Measurements from ENCODE around the gene WLS. TPM values are rescaled to one million over a fixed set of nuclear protein-coding genes. Genes with fewer than 3 reads are reported as not detected.

Gene WLS
- total and polyA plus RNA-seq, 7 experiments from 2014 or later = 0.50 to 12.2 (median 0.62) TPM; not detected in 4

DNA sequence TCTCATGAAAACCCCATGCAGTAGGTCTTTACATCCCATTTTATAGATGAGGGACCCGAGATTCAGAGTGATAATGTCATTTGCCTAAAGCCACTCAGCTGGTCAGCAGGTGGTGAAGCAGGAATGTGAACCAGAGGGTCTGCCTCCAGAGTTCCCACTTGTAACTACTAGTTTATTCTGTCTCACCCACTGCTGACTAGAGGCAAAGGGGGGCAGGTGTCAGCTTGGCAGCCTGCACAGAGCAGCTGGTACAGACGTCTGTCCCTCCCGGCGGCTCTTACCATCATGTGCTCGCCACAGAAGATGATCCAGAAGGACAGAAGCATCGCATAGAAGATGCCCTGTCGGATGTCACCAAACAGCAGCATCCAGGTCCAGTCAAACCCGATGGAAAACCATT, 82.4 kb downstream of the WLS start:
- no peaks in the 10 kb centered on the region for H3K4me1 ChIP-seq (ENCODE audit: control insufficient read depth in 2 of 2, insufficient read depth in 2 of 2, low read length in 2 of 2)
- no peak overlapping the region for H3K27ac ChIP-seq (ENCODE audit: low read depth, low read length)
- Mint-ChIP-seq H3K9me3 (no peaks in the 10 kb centered on the region), H3K36me3 (no peaks in the 10 kb centered on the region), H3K4me3 (no peak overlapping the region), H3K27ac (no peak overlapping the region), H3K4me1 (no peaks in the 10 kb centered on the region), H3K27me3 (peaks cover 0 to 11% (median 0%) of the 10 kb centered on the region in 5 donors)
- no peak overlapping the region for H3K4me3 ChIP-seq (ENCODE audit: low read length)
- H3K27me3 ChIP-seq (ENCODE audit: control insufficient read depth in 2 of 2, insufficient read depth in 2 of 2, low read length in 2 of 2) = no peaks in the 10 kb centered on the region
- ATAC-seq = no peak
- no peak for DNase-seq
- no peaks in the 10 kb centered on the region for H3K9me3 ChIP-seq (ENCODE audit: control insufficient read depth in 2 of 3, low read length in 3 of 3)
- intact Hi-C loops (cut with micrococcal nuclease) = no loop called here
- no peaks in the 10 kb centered on the region for H3K36me3 ChIP-seq (ENCODE audit: control insufficient read depth in 2 of 3, insufficient read depth in 3 of 3, low read length in 3 of 3)
- ChIA-PET CTCF (no interaction called here), POLR2A (no interaction called here)

DNA sequence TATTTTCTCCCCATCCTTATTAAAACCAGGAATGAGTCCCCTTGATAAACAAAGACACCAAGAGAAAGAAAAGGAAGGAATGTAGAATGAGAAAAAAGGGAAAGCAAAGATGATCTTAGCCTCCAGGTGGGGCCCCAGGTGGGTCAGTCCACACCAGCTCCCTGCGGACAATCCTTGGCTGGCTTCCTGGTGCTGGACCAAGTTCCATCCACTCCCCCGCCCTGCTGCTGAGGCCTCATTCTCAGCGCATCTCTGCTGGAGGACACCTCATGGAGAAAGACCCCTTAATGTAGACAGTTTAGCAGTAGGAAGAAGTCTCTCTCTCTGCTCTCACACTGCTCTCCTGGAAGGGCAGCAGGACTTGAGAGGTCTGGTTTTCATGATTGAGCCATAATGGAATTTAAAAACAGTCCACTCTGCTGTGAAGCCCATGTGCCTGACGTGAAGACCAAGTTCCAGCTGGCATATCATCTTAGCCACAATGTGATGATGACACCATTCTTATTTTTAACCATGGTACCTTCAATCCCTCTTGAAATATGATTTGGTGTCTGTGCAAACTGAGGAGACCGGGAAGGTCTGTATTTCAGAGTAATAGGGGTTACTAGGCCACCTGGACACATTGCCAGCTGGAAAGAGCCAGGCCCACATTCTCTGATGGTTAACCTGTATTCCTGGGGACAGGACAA, 83.1 kb downstream of the WLS start:
- no peak overlapping the region for H3K4me3 Mint-ChIP-seq
- peaks cover 0 to 8% (median 0%) of the 10 kb centered on the region in 5 donors for H3K27me3 Mint-ChIP-seq
- intact Hi-C loops (cut with micrococcal nuclease) = no loop called here
- ATAC-seq (no peak), DNase-seq (no peak)
- H3K27ac Mint-ChIP-seq = no peak overlapping the region
- ChIA-PET POLR2A (no interaction called here), CTCF (no interaction called here)
- no peaks in the 10 kb centered on the region for H3K36me3 ChIP-seq (ENCODE audit: control insufficient read depth in 2 of 3, insufficient read depth in 3 of 3, low read length in 3 of 3)
- H3K4me1 Mint-ChIP-seq = no peaks in the 10 kb centered on the region
- H3K27ac ChIP-seq (ENCODE audit: low read depth, low read length) = no peak overlapping the region
- H3K36me3 Mint-ChIP-seq = no peaks in the 10 kb centered on the region
- no peaks in the 10 kb centered on the region for H3K4me1 ChIP-seq (ENCODE audit: control insufficient read depth in 2 of 2, insufficient read depth in 2 of 2, low read length in 2 of 2)
- H3K27me3 ChIP-seq (ENCODE audit: control insufficient read depth in 2 of 2, insufficient read depth in 2 of 2, low read length in 2 of 2) = no peaks in the 10 kb centered on the region
- no peaks in the 10 kb centered on the region for H3K9me3 Mint-ChIP-seq
- H3K9me3 ChIP-seq (ENCODE audit: control insufficient read depth in 2 of 3, low read length in 3 of 3) = no peaks in the 10 kb centered on the region
- H3K4me3 ChIP-seq (ENCODE audit: low read length) = no peak overlapping the region

DNA sequence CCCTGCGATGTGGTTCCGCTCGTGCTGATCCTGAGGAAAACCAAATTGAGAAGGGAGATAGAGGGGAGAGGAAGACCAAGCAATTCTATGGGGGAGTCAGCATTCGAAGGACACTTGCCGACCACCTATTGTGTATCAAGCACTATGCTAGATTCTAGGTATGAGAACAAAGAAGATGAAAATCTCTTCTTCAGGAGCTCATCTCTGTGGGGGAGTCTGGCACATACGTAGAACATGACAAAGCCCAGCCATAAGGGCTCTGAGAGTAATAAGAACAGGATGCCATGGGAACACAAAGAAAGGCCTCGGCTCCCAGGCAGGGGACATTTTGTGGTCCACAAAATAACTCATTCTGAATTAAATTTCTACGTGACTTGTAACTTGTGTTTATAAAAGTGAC, 83.7 kb downstream of the WLS start:
- POLR2A ChIA-PET = no interaction called here

DNA sequence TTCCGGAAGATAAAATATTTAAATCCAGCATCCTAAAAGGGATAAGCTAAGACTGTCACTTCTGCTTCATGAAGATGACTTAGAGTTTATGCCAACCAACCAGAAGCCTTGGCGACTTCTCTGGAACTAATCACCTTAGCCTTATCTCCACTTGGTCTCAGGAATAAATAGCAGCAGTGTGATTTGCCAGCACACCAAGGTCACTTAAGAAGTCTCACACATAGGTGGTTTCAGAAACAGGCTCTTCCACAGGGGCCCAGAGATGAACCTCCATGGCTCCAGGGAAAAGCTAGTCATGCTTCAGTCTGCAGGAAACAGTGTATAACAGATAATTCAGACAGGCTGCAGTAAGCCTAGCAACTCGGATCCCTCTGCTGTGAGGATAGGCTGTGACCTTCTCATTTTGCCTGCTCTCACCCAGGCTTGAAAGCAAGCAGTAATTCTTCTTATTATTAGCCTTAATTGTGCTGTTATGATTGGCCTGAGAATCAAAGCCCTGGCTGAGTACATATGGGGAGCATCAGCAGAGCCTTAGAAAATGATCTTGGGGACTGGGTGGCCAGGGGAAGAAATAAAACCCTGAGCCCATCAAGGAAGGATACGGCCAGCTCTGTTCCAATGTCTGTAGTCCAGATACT, 84.7 kb downstream of the WLS start:
- ATAC-seq (no peak), DNase-seq (no peak)
- Mint-ChIP-seq H3K36me3 (no peaks in the 10 kb centered on the region), H3K27ac (no peak overlapping the region), H3K27me3 (peaks cover 0 to 8% (median 0%) of the 10 kb centered on the region in 5 donors), H3K9me3 (no peaks in the 10 kb centered on the region), H3K4me1 (no peaks in the 10 kb centered on the region), H3K4me3 (no peak overlapping the region)
- POLR2A ChIA-PET = no interaction called here
- CTCF ChIA-PET = no interaction called here
- Histone ChIP-seq H3K9me3 (ENCODE audit: control insufficient read depth in 2 of 3, low read length in 3 of 3) (no peaks in the 10 kb centered on the region), H3K4me1 (ENCODE audit: control insufficient read depth in 2 of 2, insufficient read depth in 2 of 2, low read length in 2 of 2) (no peaks in the 10 kb centered on the region), H3K27me3 (ENCODE audit: control insufficient read depth in 2 of 2, insufficient read depth in 2 of 2, low read length in 2 of 2) (no peaks in the 10 kb centered on the region), H3K36me3 (ENCODE audit: control insufficient read depth in 2 of 3, insufficient read depth in 3 of 3, low read length in 3 of 3) (no peaks in the 10 kb centered on the region), H3K4me3 (ENCODE audit: low read length) (no peak overlapping the region), H3K27ac (ENCODE audit: low read depth, low read length) (no peak overlapping the region)
- intact Hi-C loops (cut with micrococcal nuclease) = no loop called here

More for the DNA sequence above, 83.7 kb downstream of the WLS start:
- intact Hi-C loops (cut with micrococcal nuclease) = no loop called here
- Histone ChIP-seq H3K4me1 (ENCODE audit: control insufficient read depth in 2 of 2, insufficient read depth in 2 of 2, low read length in 2 of 2) (no peaks in the 10 kb centered on the region), H3K27me3 (ENCODE audit: control insufficient read depth in 2 of 2, insufficient read depth in 2 of 2, low read length in 2 of 2) (no peaks in the 10 kb centered on the region), H3K4me3 (ENCODE audit: low read length) (no peak overlapping the region), H3K36me3 (ENCODE audit: control insufficient read depth in 2 of 3, insufficient read depth in 3 of 3, low read length in 3 of 3) (no peaks in the 10 kb centered on the region), H3K27ac (ENCODE audit: low read depth, low read length) (no peak overlapping the region), H3K9me3 (ENCODE audit: control insufficient read depth in 2 of 3, low read length in 3 of 3) (no peaks in the 10 kb centered on the region)
- Mint-ChIP-seq H3K36me3 (no peaks in the 10 kb centered on the region), H3K27ac (no peak overlapping the region), H3K27me3 (peaks cover 0 to 8% (median 0%) of the 10 kb centered on the region in 5 donors), H3K4me1 (no peaks in the 10 kb centered on the region), H3K9me3 (no peaks in the 10 kb centered on the region), H3K4me3 (no peak overlapping the region)
- CTCF ChIA-PET = no interaction called here
- no peak for DNase-seq
- no peak for ATAC-seq

DNA sequence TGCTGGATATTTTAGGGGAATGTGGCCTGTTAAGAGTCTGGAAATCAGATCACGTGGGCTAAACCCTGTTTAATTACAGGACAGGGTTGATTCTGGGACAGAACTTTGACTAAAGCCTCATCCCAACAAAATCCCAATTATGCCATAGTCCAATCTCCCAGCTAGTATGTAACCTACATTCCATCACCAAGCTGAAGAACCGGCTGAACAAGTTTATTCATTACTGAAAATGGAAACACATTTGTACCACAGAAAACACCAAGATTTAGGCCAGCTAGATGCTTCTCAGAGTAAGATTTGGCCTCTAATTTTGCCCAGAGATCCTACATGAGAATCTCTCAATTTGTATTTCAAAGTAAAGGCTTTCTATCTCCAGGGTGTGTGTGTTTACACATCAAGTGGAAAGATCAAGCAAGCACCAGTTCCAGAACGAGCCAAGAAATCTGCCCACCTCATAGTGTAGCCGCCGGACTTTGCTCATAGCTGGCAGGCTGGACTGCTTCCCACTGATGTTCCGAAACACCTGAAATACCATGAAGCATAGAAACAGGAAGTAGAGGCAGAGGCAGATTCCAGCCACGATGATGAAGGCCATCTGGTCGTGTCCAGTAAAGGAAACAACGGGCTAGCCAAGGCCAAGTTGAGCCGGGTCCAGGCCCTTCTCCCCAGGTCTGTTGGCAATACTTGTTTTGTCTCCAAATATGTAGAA, 86.8 kb downstream of the WLS start:
- H3K27me3 ChIP-seq (ENCODE audit: control insufficient read depth in 2 of 2, insufficient read depth in 2 of 2, low read length in 2 of 2) = no peaks in the 10 kb centered on the region
- Mint-ChIP-seq H3K4me1 (no peaks in the 10 kb centered on the region), H3K9me3 (peaks cover 0 to 1% (median 0%) of the 10 kb centered on the region in 11 donors), H3K27ac (no peak overlapping the region), H3K4me3 (no peak overlapping the region), H3K27me3 (peaks cover 0 to 8% (median 5%) of the 10 kb centered on the region in 5 donors), H3K36me3 (no peaks in the 10 kb centered on the region)
- no peaks in the 10 kb centered on the region for H3K9me3 ChIP-seq (ENCODE audit: control insufficient read depth in 2 of 3, low read length in 3 of 3)
- ChIA-PET POLR2A (no interaction called here), CTCF (no interaction called here)
- intact Hi-C loops (cut with micrococcal nuclease) = no loop called here
- no peak overlapping the region for H3K4me3 ChIP-seq (ENCODE audit: low read length)
- no peaks in the 10 kb centered on the region for H3K36me3 ChIP-seq (ENCODE audit: control insufficient read depth in 2 of 3, insufficient read depth in 3 of 3, low read length in 3 of 3)
- ATAC-seq (no peak), DNase-seq (no peak)
- no peaks in the 10 kb centered on the region for H3K4me1 ChIP-seq (ENCODE audit: control insufficient read depth in 2 of 2, insufficient read depth in 2 of 2, low read length in 2 of 2)
- H3K27ac ChIP-seq (ENCODE audit: low read depth, low read length) = no peak overlapping the region

DNA sequence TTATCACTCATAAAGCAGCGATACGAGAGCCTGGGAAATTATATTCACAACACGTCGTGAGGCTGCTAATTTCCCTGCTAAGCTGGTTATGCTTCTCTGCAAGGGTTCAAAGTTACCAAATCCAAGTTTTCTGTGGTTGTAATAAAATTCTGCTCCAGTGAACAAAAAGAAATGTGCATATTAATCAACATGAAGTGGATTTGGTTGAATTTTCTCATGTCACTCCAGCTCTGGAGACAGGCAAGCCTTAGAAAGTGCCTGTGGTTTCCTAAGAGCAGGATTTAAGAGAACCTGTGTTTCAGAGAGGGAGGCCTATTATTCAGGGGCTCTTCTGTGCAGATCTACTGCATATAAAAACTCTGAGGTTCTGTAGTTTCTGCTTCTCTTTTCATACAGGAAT, 87.5 kb downstream of the WLS start:
- ChIA-PET CTCF (no interaction called here), POLR2A (no interaction called here)
- ATAC-seq (no peak), DNase-seq (no peak)
- intact Hi-C loops (cut with micrococcal nuclease) = no loop called here
- Histone ChIP-seq H3K27me3 (ENCODE audit: control insufficient read depth in 2 of 2, insufficient read depth in 2 of 2, low read length in 2 of 2) (no peaks in the 10 kb centered on the region), H3K4me3 (ENCODE audit: low read length) (no peak overlapping the region), H3K9me3 (ENCODE audit: control insufficient read depth in 2 of 3, low read length in 3 of 3) (no peaks in the 10 kb centered on the region), H3K4me1 (ENCODE audit: control insufficient read depth in 2 of 2, insufficient read depth in 2 of 2, low read length in 2 of 2) (no peaks in the 10 kb centered on the region), H3K36me3 (ENCODE audit: control insufficient read depth in 2 of 3, insufficient read depth in 3 of 3, low read length in 3 of 3) (no peaks in the 10 kb centered on the region), H3K27ac (ENCODE audit: low read depth, low read length) (no peak overlapping the region)
- no peak overlapping the region for H3K27ac Mint-ChIP-seq
- no peaks in the 10 kb centered on the region for H3K36me3 Mint-ChIP-seq
- no peak overlapping the region for H3K4me3 Mint-ChIP-seq
- H3K4me1 Mint-ChIP-seq = no peaks in the 10 kb centered on the region
- H3K27me3 Mint-ChIP-seq = peaks cover 0 to 9% (median 5%) of the 10 kb centered on the region in 5 donors
- peaks cover 0 to 1% (median 0%) of the 10 kb centered on the region in 11 donors for H3K9me3 Mint-ChIP-seq
